ENCODE results near the gene AGPAT4.
"Not testable (repeated sequence)": the region's sequence is repeated elsewhere in the genome, so short reads cannot be mapped to it uniquely, and the experiment has no call there.

The AGPAT4 gene

DNA sequence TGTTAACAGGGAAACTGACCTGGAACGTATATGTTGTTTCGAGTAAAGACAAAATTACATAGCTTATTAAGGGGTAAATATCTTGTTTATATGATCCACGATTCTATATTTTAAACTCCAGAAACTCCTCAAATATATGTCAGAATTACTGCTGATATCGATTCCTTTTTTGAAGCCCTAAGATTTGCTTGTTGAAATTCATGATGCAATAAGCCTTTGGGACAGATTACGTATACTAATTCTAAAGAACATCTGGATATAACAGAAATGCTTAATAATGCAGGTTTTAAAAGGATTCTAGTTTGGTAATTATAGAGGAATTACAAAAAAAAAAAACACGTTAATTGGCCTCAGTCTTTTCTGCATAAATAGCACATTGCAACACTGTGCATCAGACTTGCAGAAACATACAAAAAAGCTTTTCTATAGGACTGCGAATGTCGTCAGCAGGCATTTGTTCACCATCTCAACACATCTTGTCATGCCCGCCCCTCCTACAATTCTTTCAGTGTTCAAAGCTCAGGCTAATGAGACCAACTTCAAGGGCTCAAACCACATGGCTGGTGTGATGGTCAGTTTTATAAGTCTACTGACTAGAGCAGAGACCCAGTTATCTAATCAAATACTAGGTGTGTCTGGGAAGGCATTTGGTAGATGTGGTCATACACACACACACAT lies 74.9 kb downstream of the AGPAT4 start:
- no peak for FAIRE-seq

DNA sequence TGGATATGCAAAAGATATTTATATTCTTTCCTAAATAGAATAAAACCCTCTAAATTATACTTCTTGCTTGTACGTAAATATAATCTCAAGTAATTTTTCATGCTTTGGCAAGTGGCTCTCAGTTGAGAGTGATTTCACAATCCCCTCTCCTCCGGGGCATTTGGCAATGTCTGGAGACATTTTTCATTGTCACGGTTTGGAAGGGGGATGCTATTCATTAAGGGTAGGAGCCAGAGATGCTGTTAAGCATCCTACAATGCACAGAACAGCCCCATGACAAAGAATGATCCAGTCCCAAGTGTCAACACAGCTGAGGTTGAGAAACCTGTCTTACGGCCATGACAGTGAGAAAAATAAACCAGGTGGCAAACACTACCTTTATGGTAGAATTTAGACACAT lies 75.7 kb downstream of the AGPAT4 start:
- no peak for FAIRE-seq

GRCh38 chr6:161195386-161195785 lies 78.5 kb downstream of the AGPAT4 start:
- FAIRE-seq = no peak

DNA sequence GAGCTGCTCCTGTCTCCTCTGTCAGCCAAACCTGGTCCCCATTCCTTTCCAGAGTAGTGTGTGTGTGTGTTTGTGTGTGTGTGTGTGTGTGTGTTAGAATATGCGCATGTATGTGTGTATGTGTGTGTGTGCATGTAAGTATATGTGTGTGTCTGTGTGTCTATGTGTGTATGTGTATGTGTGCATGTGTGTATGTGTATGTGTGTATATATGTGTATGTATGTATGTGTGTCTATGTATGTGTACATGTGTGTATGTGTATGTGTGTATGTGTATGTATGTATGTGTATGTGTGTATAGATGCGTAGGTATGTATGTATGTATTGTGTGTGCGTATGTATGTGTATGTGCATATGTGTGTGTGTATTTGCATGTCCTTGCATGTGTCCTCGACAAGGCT lies 79.5 kb downstream of the AGPAT4 start:
- FAIRE-seq = no peak

DNA sequence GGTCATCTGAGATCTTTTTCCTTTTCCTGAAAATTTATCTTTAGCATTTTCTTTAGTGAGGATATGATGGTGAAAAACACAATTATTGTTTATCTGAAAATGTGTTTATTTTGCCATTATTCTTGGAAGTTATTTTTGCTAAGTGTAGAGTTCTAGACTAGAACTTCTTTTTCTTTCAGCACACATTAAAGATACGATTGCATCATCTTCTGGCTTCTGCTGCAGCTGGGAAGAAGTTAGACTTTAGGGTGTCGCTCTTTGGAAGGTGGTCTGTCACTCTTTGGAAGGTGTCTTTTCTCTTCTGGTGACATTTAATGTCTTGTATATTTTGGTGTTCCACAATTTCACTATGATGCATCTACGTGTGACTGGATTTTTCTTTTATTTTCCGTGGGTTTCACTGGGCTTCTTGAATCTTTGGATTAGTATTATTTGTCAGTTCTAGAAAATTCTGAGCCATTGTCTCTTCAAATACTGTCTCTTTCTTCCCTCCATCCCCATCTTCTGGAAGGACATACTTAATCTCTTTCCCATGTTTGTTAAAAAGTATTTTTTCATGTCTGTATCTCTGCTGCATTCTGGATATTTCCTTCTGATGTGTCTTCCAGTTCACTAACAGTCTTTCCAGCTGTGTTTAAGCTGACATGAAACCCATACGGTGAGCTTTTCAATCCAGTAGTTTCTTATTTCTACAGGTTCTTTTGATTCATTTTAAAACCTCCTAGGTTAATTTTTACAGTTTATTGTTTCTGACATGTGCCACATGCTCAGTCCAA lies 81.0 kb downstream of the AGPAT4 start:
- FAIRE-seq = no peak

DNA sequence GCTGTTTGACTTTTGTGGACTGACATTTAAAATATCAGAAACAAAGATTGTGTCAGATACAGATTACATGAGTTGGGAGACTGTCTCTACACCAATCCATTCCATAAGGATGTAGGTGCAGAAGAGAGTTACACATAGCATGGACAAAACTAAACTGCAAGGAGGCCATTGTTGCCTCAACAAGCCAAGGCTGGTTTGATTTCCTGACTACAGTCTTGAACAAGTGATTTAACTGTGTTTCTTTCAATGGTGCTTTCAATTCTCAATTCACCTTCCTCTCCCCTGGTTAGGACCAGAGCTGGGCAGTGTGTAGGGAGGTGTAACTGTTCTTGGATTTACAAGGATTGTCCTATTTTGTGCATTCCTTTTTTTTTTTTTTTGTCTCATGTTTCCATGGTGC lies 82.2 kb downstream of the AGPAT4 start:
- FAIRE-seq = no peak

DNA sequence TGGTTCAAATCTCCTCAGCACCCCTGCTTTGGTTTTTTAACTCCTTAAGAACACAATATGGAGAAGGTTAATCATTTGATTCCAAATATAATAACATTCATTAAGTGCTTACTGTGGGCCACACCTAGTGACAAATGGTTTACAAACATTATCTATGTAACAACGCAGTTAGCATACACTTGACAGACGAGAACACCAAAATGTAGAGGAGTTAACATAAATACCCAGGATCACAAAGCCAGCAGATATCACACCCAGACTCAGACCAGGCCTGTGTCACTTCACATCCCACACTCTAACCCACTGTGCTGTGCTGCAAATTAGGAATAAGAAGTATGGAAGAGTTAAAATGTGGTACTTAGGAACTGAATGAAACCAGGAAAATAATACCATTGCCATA lies 82.9 kb downstream of the AGPAT4 start:
- FAIRE-seq = no peak

- FAIRE-seq = no peak
These were observed 84.0 kb downstream of the AGPAT4 start for GRCh38 chr6:161189891-161190290.

DNA sequence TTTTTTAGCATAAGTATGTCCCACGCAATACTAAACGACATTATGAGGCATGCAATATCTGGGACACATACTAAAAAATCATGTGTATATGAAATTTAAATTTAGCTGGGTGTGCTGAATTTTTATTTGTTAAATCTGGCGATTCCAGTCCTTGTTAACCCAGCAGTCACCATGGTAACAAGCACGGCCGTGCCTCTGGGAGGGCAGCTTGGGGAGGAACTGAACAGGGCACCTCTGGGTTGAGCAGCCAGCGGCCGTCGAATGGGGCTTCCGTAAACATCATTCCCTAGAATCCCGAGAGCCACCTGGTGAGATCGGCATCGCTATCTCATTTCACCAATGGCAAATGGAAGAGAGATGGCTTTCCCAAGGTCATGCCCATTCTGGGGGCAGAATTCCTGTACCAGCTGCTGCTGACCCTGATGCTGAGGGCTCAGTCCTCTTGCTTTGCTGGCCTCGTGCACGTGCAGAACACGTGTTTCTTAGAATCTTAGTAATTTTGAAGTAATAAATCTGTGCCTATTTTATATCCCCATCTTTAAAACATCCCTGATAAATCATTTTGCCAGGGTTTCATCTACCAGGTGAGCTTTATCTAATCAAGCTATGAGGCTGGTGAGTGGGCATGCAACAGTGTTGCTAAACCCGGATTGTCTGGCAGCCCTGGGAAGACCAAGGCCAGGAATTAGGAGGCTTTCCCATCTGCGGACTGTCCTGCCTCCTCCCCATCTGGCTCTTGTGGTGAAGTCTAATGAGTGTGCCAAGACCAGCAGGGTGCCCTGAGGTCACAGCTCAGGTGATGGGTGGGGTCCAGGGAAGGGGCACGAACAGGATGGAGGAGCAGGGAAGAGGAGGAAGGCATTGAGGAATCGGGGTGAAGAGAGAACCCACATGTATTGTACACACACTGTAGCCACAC lies 85.1 kb downstream of the AGPAT4 start:
- no peak for FAIRE-seq

DNA sequence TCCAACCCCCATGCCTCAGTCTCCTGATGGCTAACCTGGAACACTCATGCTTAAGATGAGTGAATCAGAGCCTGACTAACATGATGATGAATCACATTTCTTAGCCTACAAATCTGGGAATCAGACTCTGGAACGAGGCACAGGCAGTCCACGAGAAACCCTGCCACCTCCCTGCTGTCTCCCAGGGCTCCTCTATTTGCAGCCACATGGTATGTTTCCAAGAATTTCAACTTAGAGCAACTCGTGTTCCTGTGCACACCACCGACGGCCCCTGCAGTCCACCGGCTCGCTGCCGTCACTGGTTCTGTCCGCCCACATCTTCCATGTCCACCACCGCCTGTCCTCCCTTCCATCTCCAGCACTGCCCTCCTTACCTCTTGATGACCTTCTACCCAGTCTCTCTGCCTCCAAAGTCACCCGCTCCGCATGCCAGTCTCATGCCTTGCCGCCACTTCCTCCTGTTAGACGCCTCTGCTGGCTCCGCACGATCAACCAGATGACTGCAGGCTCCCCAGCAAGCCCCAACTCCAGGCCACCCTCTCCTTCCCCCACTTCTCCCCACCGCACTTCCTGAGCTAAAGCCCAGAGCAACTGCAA lies 87.6 kb downstream of the AGPAT4 start:
- no peak for FAIRE-seq

DNA sequence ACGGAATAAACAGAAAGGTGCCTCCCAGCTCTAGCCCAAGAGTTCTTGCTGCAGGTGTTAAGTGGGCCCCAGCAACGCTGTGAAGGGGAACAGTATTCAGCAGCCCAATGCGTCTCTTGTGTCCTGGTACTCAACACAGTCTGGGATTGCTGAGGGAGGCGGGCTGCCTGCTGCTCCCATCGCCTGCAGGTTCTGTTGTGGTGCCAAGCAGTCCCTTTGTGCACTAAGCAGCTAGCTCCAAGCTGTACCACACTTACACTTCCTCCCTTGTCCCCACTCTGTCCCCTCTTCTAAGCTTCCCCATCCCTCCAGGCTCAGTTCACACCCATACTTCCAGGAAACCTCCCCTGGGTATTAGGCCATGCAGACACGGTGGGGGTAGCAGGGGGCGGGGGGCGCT lies 92.7 kb downstream of the AGPAT4 start:
- no peak for FAIRE-seq

GRCh38 chr6:161178155-161178554 lies 95.7 kb downstream of the AGPAT4 start:
- FAIRE-seq = not testable (repeated sequence)

DNA sequence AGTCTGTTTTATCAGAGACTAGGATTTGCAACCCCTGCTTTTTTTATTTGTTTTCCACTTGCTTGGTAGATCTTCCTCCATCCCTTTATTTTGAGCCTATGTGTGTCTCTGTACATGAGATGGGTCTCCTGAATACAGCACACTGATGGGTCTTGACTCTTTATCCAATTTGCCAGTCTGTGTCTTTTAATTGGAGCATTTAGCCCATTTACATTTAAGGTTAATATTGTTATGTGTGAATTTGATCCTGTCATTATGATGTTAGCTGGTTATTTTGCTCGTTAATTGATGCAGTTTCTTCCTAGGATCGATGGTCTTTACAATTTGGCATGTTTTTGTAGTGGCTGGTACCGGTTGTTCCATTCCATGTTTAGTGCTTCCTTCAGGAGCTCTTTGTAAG lies 97.4 kb downstream of the AGPAT4 start:
- FAIRE-seq = not testable (repeated sequence)

- FAIRE-seq = not testable (repeated sequence)
These were observed 101.1 kb downstream of the AGPAT4 start for GRCh38 chr6:161172769-161173168.

GRCh38 chr6:161171207-161171606 lies 102.7 kb downstream of the AGPAT4 start:
- no peak for FAIRE-seq

GRCh38 chr6:161169696-161170095 lies 104.2 kb downstream of the AGPAT4 start:
- FAIRE-seq = no peak

- FAIRE-seq = no peak
These were observed 104.8 kb downstream of the AGPAT4 start for GRCh38 chr6:161169035-161169434.

DNA sequence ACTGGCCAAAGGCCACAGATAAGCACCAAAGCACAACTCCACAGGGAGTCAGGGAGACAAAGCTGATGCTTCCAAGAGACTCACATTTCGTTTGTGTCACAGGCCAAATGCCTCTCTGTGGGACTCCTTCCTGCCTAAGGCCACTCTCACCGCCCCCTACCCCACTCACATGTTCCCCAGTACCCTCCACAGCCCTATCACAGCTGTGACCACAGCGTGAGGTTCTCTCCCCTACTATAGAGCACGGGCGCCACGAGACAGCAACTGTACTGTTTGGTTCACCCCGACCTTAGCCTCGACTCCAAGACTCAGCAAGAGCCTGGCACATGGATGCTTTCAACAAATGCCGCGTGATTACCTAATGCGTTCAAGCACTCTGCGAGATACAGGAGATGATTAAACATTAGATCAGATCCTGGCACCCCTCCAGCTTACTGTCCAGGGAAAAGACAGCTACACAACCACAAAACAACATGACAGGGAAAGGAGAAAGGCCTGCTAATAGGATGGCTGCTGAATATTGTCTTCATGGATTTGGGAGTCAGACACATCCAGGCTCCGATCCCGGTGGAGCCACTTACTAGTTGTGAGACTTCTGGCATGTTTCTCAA lies 105.5 kb downstream of the AGPAT4 start:
- no peak for FAIRE-seq

GRCh38 chr6:161166677-161167076 lies 107.2 kb downstream of the AGPAT4 start:
- FAIRE-seq = no peak

DNA sequence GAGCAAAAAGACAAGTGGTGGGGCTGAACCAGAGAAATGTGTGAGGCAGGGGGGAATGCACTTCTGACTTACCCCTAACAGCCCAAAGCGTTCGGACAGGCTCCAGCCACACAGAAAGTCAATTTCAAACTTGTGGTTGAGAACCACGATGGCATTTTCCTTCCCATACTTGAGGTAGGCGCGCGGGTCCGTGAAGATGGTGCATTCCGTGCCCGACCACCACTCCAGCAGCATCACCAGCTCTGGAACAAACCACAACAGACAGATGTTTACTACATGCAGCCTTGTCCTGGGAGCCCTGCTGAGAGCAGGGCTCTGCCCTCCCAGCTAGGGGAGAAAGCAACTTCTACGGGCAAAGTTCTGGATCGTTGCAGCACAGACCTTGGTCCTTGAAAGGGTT lies 107.7 kb downstream of the AGPAT4 start:
- no peak for FAIRE-seq

GRCh38 chr6:161164182-161164625 lies 109.7 kb downstream of the AGPAT4 start:
- no peak for FAIRE-seq

- no peak for FAIRE-seq
These were observed 110.2 kb downstream of the AGPAT4 start for GRCh38 chr6:161163466-161164181.

Measured in endometrium (tissue), 2 donors.